T-helper 2 cell (primary cell): ENCODE results near the gene SEPSECS.
A peak's percentile ranks its signal among the peaks of the same experiment; 100 is the strongest.

Source experiments
- DNase-seq, 5 experiments: peaks; one replicate each; pipeline versions ENCODE4 v3.0.0 to v3.0.0-alpha.2; 2012 to 2022
- total RNA-seq, 2 donors: gene quantifications; one replicate each; lab custom pipeline; 2026; lab: John Stamatoyannopoulos, UW

SEPSECS gene
- 18.1 to 36.6 reads per million in 2 donors for total RNA-seq

- DNase-seq, result peak; percentile 86 to 98 (median 95)
Measured at GRCh38 chr4:25159837-25160713, at the start of gene SEPSECS. Gene SEPSECS, minus strand, starts transcription at chr4:25160449. Its CDS starts 80 bp downstream, at chr4:25160369.

- DNase-seq, result no peak
Measured at GRCh38 chr4:25209702-25210101, 49.5 kb upstream of the SEPSECS start.

- DNase-seq, result no peak
Measured at GRCh38 chr4:25207997-25208396, 47.7 kb upstream of the SEPSECS start.

- no peak for DNase-seq
Measured at GRCh38 chr4:25198713-25199112, 38.5 kb upstream of the SEPSECS start.

GRCh38 chr4:25190407-25190806 is 30.2 kb upstream of the SEPSECS start:
- no peak for DNase-seq

- DNase-seq, result no peak
Measured at GRCh38 chr4:25184056-25184455, 23.8 kb upstream of the SEPSECS start.

- no peak for DNase-seq
Measured at GRCh38 chr4:25182937-25183336, 22.7 kb upstream of the SEPSECS start.

GRCh38 chr4:25180524-25181131 is 20.4 kb upstream of the SEPSECS start:
- DNase-seq, result peak in 3 of 5 experiments; percentile 6 to 60 (median 22)

GRCh38 chr4:25178838-25179261 is 18.6 kb upstream of the SEPSECS start:
- peak in 1 of 5 experiments; percentile 33 for DNase-seq

- no peak for DNase-seq
Measured at GRCh38 chr4:25177147-25177546, 16.9 kb upstream of the SEPSECS start.

- DNase-seq, result no peak
Measured at GRCh38 chr4:25174674-25175073, 14.4 kb upstream of the SEPSECS start.

GRCh38 chr4:25172961-25173915 is 13.0 kb upstream of the SEPSECS start:
- no peak for DNase-seq

GRCh38 chr4:25171201-25171865 is 11.1 kb upstream of the SEPSECS start:
- no peak for DNase-seq

- no peak for DNase-seq
Measured at GRCh38 chr4:25169446-25169845, 9.2 kb upstream of the SEPSECS start.

GRCh38 chr4:25165916-25166315 is 5.7 kb upstream of the SEPSECS start:
- DNase-seq, result no peak

GRCh38 chr4:25163196-25163595 is 2.9 kb upstream of the SEPSECS start:
- DNase-seq, result no peak

GRCh38 chr4:25162566-25162965 is 2.3 kb upstream of the SEPSECS start:
- DNase-seq, result no peak

GRCh38 chr4:25161593-25161950 is 1.3 kb upstream of the SEPSECS start:
- peak in 1 of 5 experiments; percentile 13 for DNase-seq

- peak in 1 of 5 experiments; percentile 80 for DNase-seq
Measured at GRCh38 chr4:25160714-25161592, 704 bp upstream of the SEPSECS start.

GRCh38 chr4:25158817-25159216 is 1.4 kb downstream of the SEPSECS start:
- no peak for DNase-seq

GRCh38 chr4:25157081-25157480 is 3.2 kb downstream of the SEPSECS start:
- no peak for DNase-seq
